OCI-M2 (cell line): Measurements from ENCODE around the gene CPVL.

Source experiments
- DNase-seq: peaks from one replicate; lab custom pipeline; 2025; ENCODE audit not compliant: unreplicated experiment; lab: John Stamatoyannopoulos, UW

Gene CPVL

DNA sequence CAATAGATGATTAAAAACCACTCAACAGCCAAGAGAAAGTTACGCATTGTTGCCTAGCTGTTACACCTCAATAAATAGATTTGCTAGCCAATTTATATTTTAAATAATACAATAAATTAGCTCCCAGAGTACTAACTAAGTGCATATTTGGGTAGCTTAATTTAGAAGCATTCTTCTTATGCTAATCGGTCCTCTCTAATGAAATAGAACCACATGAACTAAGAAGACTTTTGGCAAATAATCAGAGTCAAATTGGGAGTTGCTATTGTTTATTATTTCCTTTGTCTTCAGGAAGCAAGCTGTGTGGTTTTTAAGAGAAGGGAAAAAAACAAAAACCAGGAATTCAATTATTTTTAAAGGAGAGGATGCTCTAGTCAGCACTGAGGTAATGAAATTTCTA, 139.2 kb downstream of the CPVL start:
- no peak for DNase-seq

- no peak for DNase-seq
These were observed 140.5 kb downstream of the CPVL start for GRCh38 chr7:29005829-29006228.

DNA sequence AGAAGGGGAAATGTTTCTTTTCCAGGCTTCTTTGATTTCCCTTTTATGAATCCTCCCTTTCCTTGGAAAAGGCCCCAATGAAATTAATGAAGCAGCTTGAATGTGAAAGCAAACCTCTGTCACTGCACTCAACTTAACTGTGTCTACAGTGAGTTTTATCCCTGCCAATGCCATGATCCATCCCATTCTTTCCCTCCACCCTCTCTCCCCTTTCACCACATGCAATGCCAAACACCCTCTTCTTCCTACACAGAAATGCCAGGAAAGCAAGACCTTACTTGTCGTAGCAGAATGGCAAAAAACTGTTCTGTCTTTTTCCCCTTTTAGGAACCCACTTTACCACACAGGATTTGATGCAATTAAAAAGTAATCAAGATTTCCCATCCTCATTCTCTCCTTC, 140.9 kb downstream of the CPVL start:
- no peak for DNase-seq

DNA sequence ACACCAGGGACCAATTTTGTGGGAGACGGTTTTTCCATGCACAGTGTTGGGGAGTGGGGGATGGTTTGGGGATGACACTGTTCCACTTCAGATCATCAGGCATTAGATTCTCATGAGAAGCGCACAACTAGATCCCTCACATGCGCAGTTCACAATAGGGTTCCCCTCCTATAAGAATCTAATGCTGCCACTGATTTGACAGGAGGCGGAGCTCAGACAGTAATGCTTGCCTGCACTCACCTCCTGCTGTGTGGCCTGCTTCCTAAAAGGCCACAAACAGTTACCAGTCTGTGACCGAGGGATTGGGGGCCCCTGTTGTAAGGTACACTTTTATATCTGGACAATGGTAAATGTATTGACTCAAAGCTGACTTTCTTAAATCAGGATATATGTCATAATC, 142.6 kb downstream of the CPVL start:
- no peak for DNase-seq

- no peak for DNase-seq
These were observed 145.6 kb downstream of the CPVL start for GRCh38 chr7:29000717-29001076.

- DNase-seq, result no peak
These were observed 146.2 kb downstream of the CPVL start for GRCh38 chr7:28999895-29000716.

GRCh38 chr7:28999427-28999826, 146.9 kb downstream of the CPVL start:
- DNase-seq, result no peak

DNA sequence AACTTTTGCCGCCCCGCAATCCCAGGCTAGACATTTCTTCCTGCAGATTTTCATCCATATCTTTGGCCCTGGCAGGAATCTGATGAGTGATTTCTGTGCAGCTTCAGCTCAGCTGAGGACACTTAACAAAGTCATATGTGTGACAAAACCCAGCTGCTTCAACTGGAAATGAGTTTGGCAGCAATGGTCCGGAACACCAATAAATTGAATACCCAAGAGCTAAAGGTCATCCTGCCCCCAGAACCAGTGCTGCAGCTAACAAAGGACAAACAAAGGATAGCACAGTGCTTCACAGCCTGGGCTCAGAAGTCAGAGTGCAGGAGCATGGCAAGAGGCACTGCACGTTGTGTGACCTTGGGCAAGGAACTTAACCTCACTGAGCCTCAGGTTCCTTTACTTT, 148.2 kb downstream of the CPVL start:
- DNase-seq, result no peak

DNA sequence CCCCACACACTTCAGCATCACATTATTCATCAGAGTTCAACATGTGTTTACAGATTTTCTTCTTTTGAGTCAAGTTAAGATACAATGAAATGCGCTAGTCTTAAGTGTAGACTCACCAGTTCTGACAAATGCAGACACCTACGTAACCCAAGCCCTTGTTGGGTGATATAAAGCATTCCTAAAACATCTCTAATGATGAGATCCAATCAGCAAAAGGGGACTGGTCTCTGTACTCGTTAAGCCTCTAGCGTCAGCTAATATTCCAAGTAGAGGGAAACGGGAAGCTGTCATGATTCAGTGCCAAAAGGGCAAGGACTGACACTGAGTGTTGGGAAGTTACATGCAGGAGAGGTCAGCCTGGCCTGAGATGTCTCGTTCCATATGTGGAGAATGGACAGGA, 149.5 kb downstream of the CPVL start:
- DNase-seq, result no peak

DNA sequence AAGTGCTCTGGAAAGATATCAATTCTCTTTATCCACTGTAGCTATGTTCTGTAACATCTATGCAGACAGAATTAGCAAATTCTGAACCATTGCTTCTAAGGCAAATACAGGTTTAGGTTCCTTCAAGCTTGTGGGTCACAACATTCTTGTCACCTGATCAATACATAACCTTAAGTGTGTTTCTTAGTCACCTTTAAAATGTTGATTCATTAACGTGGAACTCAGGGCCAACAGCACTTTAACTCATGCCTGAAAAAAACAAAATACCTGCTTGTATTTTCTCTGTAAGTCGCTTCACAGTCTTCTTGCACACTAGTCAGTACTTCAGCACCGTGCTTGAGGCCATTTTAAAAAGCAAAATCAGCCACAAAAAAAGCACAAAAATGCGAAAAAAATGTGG, 153.0 kb downstream of the CPVL start:
- no peak for DNase-seq

GRCh38 chr7:28992798-28993197, 153.5 kb downstream of the CPVL start:
- no peak for DNase-seq

DNA sequence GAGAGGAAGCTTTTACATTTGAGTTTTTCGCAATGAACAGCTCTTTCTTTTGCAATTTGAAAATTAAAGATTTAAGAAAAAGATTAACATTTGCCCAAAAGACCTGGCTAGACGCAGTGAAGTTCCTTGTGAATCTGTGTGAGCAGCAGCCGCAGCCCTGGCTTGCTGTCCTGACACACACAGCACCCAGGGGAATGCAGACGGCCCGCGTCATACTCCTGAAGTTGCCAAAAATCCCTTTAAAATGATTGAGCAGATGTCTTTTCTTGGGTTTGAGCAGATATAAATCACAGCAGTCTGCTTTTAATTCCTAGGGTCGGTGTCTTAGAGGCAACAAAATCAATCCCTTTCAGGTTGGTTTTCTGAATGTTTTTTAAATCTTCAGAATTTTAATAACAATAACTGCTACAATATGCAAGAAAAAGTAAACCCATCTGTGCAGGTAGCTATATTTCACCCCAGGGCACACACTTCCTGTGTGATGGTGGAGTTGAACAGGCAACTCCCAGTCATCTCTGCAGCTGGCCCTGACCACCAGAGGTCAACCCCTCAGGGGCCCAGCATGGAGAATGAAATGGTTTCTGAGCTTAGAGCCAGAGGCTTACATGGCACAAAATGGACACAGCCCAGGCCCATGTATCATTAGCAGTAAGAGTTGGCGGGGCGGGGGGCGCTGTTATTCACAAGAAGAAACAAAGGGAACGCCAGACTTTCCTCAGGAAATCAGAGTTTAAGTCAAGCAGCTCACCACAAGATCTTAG, 156.0 kb downstream of the CPVL start:
- DNase-seq, result no peak

DNA sequence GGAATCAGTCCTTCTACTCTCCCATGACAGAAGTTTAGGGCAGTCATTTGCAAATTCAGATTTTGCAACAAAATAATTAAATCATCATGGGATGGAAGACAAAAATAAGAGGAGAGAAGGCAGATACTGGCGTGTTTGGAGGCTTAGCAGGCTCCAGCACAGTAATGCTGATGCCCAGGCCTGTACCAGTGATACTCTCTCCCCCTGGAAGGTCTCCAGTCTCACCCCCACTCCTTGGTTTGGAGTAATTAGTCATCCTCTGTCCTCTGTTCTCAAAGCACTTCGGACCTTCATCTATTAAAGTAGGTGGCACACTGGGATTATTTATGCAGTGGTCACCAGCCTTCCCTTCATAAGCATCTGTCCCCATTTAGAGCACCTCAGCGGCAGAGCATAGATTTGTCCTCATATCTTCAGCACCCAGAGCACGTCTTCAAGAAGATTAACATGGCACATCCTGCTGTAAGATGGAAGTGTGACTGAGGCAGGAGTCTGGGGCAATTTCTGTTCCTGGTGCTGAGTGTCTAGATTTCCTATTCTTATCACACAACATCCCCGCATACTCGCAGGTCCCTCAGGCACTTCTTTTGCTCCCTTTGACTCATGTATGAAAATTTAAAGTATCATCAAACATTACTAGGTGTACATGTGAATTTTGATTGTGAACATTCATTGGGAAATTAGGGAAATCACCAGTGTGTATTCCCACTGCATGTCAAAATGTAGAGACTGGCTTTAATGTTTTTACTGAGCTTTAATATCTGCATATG, 156.9 kb downstream of the CPVL start:
- DNase-seq, result no peak

- DNase-seq, result no peak
These were observed 157.5 kb downstream of the CPVL start for GRCh38 chr7:28988810-28989209.

- no peak for DNase-seq
These were observed 158.2 kb downstream of the CPVL start for GRCh38 chr7:28988091-28988490.

DNA sequence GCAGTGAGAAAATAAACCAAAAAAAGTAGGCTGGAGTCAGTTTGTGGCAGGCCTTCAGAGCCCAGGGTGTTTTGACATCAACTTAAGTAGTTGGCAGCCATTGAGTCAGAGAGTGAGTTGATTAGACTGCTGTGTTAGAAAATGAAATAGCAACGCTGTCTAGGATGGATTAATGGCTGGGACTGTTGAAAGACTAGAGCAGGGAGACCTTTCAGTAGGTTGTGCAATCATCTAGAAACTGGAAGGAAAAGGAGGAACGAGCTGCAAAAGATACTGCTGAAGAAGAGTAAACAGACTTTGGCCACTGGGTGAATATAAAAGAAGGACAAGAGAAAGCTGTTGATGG, 159.6 kb downstream of the CPVL start:
- no peak for DNase-seq

DNA sequence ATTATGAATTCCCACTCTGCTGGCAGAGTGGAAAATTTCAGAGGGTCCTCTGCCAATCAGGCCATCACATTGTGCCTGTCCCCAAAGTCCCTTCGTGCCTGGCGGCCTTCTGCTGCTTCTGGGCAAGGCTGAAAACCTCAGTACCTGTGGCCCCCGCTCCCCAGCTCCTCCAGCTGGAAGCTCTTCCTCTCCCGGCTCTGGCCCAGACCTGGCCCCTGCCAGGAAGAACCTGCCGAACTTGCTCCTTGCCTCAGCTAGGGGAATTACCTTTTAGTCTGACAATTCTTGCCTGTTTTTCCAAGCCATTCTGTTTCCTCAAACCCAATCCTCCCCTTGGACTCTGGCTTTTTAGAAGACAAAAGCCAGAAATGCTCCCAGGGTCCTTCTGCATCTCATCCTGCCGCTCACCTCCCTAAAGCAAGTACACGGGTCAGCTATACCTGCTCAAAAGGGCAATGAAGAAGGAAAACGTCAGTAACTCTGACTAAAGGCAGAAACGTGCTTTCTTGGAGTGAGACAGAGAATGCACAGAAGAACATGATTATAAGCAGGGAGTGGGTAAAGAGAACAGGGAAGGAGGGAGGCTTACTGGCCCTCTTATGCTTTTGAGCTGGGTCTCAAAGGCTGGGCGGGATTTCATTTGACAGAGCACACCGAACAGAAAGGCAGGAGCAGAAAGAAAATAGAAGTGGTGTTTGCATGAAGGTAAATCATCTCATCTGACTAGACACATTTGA, 160.1 kb downstream of the CPVL start:
- DNase-seq, result no peak

DNA sequence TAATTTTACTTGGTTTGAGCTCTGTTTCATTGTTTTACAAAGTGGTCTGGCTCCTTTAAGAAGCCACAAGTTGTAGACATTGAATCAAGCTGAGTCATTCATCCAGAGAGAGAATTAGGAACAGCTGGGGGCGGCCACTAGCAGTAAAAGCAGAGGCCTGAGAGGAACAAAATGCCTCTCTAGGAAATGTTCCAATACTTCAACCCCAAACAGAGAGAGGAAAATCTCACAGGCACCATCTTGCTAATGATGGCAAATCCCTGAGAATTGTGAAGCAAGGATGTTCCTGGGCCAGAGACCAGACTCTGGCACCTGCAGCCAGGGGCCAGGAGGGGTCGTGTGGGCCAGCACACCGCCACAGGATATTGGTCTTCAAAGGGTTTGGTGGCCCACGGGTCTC, 161.7 kb downstream of the CPVL start:
- DNase-seq, result no peak

GRCh38 chr7:28984217-28984616, 162.1 kb downstream of the CPVL start:
- DNase-seq, result no peak

- no peak for DNase-seq
These were observed 162.7 kb downstream of the CPVL start for GRCh38 chr7:28983396-28984190.

- DNase-seq, result no peak
These were observed 165.2 kb downstream of the CPVL start for GRCh38 chr7:28981161-28981465.
